ENCODE data around the gene SH3PXD2B.

DNA sequence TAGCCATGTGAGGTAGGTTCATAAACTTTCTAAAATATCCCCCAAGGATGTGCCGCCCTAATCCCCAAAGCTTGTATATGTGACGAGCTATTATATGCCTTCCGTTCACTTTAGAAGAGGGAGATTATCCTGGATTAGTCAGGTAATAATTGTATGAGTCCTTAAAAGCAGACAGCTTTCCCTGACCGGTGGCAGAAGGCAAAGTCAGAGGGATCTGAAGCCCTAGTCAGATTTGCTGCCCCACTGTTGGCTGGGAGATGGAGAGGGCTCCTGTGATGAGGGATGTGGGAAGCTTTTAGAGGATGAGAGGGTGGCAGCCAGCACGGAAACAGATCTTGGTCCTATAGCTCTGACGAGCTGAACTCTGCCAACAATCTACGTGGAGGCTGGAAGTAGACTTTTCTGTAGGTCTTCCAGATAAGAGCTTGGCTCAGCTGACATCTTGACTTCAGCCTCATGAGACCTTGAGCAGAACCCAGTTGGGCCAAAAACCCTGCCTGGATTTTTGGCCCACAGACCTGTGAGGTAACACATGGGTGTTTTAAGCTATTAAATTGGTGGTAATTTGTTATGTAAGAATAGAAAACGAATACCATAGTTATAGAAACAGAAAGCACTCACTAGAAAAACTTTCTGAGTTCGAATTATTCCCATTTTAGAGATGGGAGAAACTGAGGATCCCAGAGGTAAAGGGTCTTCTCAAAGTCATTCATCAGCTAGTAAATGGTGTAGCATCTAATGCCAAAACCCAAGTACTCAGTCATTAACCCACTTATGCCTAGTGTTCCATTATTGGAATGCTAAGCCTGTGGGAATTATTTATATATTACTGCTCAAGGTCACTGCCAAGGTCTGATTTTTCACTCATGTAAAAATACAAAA is 48.9 kb downstream of the SH3PXD2B start:
- no peak for TF ChIP-seq POLR2A (IDR thresholded peaks at IDR 0.05)
- no peak for TF ChIP-seq CTCF (IDR thresholded peaks at IDR 0.05)

All from right lobe of liver (tissue), 4 donors.